DMS79 treated with DMSO at 0.1 percent for 48 hours (cell line): ENCODE measurements around the gene CCR2.

Experiments
- DNase-seq: peaks from one replicate; lab custom pipeline; 2025; lab: John Stamatoyannopoulos, UW

The CCR2 gene

GRCh38 chr3:46354984-46355383 lies 1.1 kb downstream of the CCR2 start:
- DNase-seq: no peak

GRCh38 chr3:46356276-46356675 lies 2.4 kb downstream of the CCR2 start:
- no peak for DNase-seq

GRCh38 chr3:46356909-46357308 lies 3.0 kb downstream of the CCR2 start:
- DNase-seq: no peak

GRCh38 chr3:46358466-46358865 lies 4.6 kb downstream of the CCR2 start:
- no peak for DNase-seq

- DNase-seq: peak; percentile 1
These were observed 6.0 kb downstream of the CCR2 start for GRCh38 chr3:46359733-46360493.

GRCh38 chr3:46360907-46361306 lies 7.0 kb downstream of the CCR2 start:
- no peak for DNase-seq

- DNase-seq: no peak
These were observed 7.7 kb downstream of the CCR2 start for GRCh38 chr3:46361408-46362283.

GRCh38 chr3:46365041-46365440 lies 11.1 kb downstream of the CCR2 start:
- DNase-seq: no peak

- DNase-seq: no peak
These were observed 12.0 kb downstream of the CCR2 start for GRCh38 chr3:46365737-46366524.

- no peak for DNase-seq
These were observed 13.9 kb downstream of the CCR2 start for GRCh38 chr3:46367811-46368210.

GRCh38 chr3:46368569-46368968 lies 14.7 kb downstream of the CCR2 start:
- DNase-seq: no peak

- DNase-seq: no peak
These were observed 15.2 kb downstream of the CCR2 start for GRCh38 chr3:46369151-46369550.

- no peak for DNase-seq
These were observed 15.8 kb downstream of the CCR2 start for GRCh38 chr3:46369675-46370132.

- no peak for DNase-seq
These were observed 17.1 kb downstream of the CCR2 start, which contains the start of gene CCR5 for GRCh38 chr3:46370839-46371518. Gene CCR5 (plus strand): TSS chr3:46370946. CDS start chr3:46372903, 1,957 bp downstream.

GRCh38 chr3:46371519-46372340 lies 17.8 kb downstream of the CCR2 start:
- no peak for DNase-seq

- no peak for DNase-seq
These were observed 18.8 kb downstream of the CCR2 start for GRCh38 chr3:46372492-46373359.

GRCh38 chr3:46374755-46375154 lies 20.8 kb downstream of the CCR2 start:
- no peak for DNase-seq

GRCh38 chr3:46375218-46375617 lies 21.3 kb downstream of the CCR2 start:
- DNase-seq: no peak

GRCh38 chr3:46375814-46376213 lies 21.9 kb downstream of the CCR2 start:
- no peak for DNase-seq
